Choroid plexus epithelial cell (primary cell): ENCODE results near the gene CYLC2.

Experiments
- DNase-seq: peaks from one replicate; pipeline ENCODE4 v3.0.0-alpha.2; 2010; ENCODE audit warnings: low read depth
- H3K4me3 ChIP-seq: 2 replicates; pipeline ENCODE4 v1.5.1; 2011; ENCODE audit warnings: low read depth, mild to moderate bottlenecking, control low read depth, low read length, moderate library complexity
- CTCF ChIP-seq: conservative IDR thresholded peaks from 2 replicates; pipeline ENCODE4 v1.5.1; 2011; ENCODE audit warnings: low read depth, mild to moderate bottlenecking, control low read depth, inconsistent platforms, low read length, moderate library complexity

The CYLC2 gene

GRCh38 chr9:102995033-102995432 lies at the start of gene CYLC2:
Gene CYLC2 (plus strand): TSS chr9:102995333. CDS start chr9:102995381, 48 bp downstream.
- TF ChIP-seq CTCF: no peak
- no peak for DNase-seq
- no peak within 1 kb of the TSS for H3K4me3 ChIP-seq

- TF ChIP-seq CTCF: no peak
- H3K4me3 ChIP-seq: no peak overlapping the region
- DNase-seq: no peak
These were observed 44.8 kb upstream of the CYLC2 start for GRCh38 chr9:102950346-102950745.

GRCh38 chr9:102966999-102967398 lies 28.1 kb upstream of the CYLC2 start:
- H3K4me3 ChIP-seq: no peak overlapping the region

GRCh38 chr9:102967979-102968378 lies 27.2 kb upstream of the CYLC2 start:
- no peak for DNase-seq
- H3K4me3 ChIP-seq: no peak overlapping the region
- no peak for TF ChIP-seq CTCF

More at GRCh38 chr9:102966999-102967398, 28.1 kb upstream of the CYLC2 start:
- DNase-seq: no peak
- TF ChIP-seq CTCF: no peak

- DNase-seq: no peak
These were observed 22.4 kb upstream of the CYLC2 start for GRCh38 chr9:102972780-102973179.

GRCh38 chr9:102974530-102974929 lies 20.6 kb upstream of the CYLC2 start:
- DNase-seq: no peak
- no peak overlapping the region for H3K4me3 ChIP-seq
- TF ChIP-seq CTCF: no peak

More at GRCh38 chr9:102972780-102973179, 22.4 kb upstream of the CYLC2 start:
- no peak overlapping the region for H3K4me3 ChIP-seq
- no peak for TF ChIP-seq CTCF

GRCh38 chr9:102975251-102975650 lies 19.9 kb upstream of the CYLC2 start:
- DNase-seq: no peak
- no peak for TF ChIP-seq CTCF
- H3K4me3 ChIP-seq: no peak overlapping the region
